DMS 273 treated with DMSO at 0.1 percent for 48 hours (cell line): Measurements from ENCODE around the gene ZNF556.
"Not testable (repeated sequence)": the region's sequence is repeated elsewhere in the genome, so short reads cannot be mapped to it uniquely, and the experiment has no call there.

Experiments used
- DNase-seq: peaks from one replicate; lab custom pipeline; 2025; lab: John Stamatoyannopoulos, UW

ZNF556 gene

DNA sequence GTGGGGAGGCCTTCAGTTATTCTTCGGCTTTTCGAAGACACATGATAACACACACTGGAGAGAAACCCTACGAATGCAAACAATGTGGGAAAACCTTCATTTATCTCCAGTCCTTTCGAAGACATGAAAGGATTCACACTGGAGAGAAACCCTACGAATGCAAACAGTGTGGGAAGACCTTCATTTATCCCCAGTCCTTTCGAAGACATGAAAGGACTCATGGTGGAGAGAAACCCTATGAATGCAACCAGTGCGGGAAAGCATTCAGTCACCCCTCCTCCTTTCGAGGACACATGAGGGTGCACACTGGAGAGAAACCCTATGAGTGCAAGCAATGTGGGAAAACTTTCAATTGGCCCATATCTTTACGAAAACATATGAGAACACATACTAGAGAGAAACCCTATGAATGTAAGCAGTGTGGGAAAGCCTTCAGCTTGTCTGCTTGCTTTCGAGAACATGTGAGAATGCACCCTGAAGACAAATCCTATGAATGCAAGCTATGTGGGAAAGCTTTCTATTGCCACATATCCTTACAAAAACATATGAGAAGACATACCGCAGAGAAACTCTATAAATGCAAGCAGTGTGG, 14.0 kb upstream of the ZNF556 start:
- DNase-seq: no peak

GRCh38 chr19:2854849-2855248, 12.3 kb upstream of the ZNF556 start:
- no peak for DNase-seq

GRCh38 chr19:2856457-2857050, 10.6 kb upstream of the ZNF556 start:
- no peak for DNase-seq

DNA sequence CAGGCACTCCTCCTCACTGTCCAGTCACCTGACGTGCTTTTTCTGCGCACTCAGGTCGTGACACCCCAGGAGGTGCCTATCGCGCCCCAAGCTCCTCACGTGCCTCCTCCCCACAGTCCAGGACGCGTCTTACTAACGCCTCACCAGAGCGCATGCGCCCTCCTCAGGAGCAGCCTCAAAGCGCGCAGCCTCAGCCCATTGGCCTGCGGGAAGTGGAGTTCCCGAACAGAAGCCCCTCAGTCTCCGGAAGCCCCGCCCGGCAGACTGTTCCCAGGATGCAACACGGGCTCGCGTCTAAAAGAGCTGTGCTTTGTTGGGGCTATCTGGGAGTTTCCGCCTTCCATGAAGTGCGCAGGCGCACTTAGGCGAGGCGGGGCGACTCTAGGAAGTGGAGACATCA, 8.3 kb upstream of the ZNF556 start:
- no peak for DNase-seq

- no peak for DNase-seq
Measured at GRCh38 chr19:2863816-2864215, 3.3 kb upstream of the ZNF556 start.

GRCh38 chr19:2865334-2866100, 1.6 kb upstream of the ZNF556 start:
- DNase-seq: no peak

- no peak for DNase-seq
Measured at GRCh38 chr19:2866495-2867024, 575 bp upstream of the ZNF556 start.

DNA sequence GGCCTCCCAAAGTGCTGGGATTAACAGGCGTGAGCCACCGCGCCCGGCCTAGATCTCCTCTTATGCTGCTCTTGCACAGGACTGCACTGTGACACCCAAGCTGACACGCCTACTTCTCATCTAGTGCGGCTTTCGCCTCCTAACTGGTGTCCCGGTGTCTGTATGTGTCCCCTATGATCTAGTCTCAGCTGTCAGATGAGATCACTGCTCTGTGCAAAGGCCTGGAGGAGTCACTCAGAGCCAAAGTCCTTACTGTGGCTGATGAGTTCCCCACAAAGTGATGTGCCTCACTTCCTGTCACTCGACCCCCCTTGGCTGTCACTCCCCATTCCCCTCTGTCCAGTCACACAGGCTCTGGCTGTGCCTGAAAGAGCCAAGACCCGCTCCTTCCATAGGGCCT, 2.5 kb downstream of the ZNF556 start:
- DNase-seq: no peak

DNA sequence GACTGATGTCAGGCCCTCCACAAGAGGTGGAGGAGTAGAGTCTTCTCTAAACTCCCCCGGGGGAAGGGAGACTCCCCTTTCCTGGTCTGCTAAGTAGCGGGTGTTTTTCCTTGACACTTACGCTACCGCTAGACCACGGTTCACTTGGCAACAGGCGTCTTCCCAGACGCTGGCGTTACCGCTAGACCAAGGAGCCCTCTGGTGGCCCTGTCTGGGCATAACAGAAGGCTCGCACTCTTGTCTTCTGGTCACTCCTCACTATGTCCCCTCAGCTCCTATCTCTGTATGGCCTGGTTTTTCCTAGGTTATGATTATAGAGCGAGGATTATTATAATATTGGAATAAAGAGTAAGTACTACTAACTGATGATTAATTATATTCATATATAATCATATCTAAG, 5.0 kb downstream of the ZNF556 start:
- not testable (repeated sequence) for DNase-seq

GRCh38 chr19:2877398-2878331, 10.5 kb downstream of the ZNF556 start:
- no peak for DNase-seq

GRCh38 chr19:2883686-2884439, 16.7 kb downstream of the ZNF556 start:
- DNase-seq: no peak

- no peak for DNase-seq
Measured at GRCh38 chr19:2885736-2886135, 18.6 kb downstream of the ZNF556 start.

DNA sequence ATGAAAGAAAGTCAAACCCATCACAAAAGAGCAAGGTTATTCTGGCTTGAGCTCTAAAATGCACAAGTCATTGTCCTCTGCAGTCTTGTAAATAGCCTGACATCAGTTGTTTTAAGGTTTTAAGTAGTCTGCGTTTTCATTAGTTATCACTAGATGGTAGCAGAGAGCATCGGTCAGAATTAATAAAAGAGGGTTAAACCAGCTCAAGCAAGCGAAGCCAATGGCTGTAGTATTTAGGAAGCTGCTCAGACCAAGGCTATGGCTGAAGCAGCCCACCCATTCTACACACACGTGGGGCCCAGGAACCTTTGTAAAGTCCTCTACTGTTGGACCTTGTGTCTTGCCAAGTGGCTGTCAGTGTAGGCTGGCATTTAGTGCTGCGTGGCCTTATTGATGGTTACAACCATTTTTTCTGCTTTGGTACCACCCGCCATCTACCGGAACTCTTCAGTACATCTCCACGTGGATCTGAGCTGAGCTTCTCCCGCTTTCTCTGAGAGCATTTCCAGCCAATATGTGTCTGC, 20.3 kb downstream of the ZNF556 start:
- DNase-seq: peak; percentile 74

GRCh38 chr19:2888731-2889224, 21.6 kb downstream of the ZNF556 start:
- DNase-seq: peak; percentile 31

DNA sequence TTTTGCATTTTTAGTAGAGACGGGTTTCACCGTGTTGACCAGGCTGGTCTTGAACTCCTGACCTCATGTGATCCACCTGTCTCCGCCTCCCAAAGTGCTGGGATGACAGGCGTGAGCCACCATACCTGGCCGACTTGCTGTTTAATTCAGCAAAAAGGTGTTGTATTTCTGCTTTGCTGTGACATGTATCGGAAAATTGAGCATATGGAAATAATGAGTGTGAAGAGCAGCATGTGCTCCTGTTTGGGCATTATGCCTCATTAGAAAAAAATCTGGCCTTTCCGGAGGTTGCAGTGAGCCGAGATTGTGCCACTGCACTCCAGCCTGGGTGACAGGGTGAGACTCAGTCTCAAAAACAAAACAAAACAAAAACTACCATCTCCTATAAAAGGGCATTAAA, 23.4 kb downstream of the ZNF556 start:
- DNase-seq: peak; percentile 28

DNA sequence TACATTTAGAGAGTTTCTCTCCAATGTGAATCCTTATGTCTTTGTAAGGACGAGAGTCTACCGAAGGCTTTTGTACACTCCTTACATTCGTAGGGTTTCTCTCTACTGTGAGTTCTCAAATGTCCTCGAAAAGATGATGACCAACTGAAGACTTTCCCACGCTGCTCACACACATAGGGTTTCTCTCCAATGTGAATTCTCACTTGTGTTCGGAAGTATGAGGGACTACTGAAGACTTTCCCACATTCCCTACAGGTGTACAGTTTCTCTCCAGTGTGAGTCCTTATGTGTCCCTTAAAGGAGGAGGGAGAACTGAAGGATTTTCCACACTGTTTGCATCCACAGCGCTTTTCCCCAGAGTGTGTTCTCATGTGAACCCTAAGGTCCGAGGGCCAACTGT, 29.6 kb downstream of the ZNF556 start:
- DNase-seq: no peak

GRCh38 chr19:2900296-2901252, 33.4 kb downstream of the ZNF556 start, which contains the start of gene ZNF57:
ZNF57 (plus strand) TSS chr19:2900928; CDS start chr19:2901046, 118 bp downstream.
- peak; percentile 96 for DNase-seq

DNA sequence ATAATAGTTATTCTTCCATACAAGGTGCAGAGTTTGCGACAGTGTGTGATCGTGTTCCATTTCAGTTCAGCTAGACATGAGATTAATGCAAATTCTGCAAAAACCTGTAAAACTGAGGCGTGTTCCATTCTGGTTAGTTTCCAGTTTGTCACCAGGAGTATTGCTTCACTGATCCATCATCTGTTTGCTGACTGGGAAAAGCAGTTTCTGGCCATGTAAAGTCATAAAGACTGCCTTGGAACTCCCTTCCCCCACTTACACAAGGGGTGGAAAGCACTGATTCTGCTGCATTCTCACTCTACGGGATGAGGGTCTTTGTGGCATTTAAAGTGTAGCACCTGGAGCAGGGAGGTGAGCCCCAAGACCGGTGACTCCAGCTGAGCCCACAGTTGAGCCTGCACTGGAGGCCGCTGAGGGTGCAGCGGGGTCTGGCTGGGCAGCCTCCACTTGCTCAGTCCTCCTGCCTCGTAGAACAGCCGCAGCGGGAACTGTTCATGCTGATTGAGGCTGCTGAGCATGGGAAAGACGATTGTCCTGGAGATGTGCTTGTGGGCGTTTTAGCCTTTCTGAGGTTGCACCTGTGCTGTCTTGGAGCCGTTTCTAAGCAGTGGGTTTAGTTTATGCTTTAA, 35.6 kb downstream of the ZNF556 start:
- no peak for DNase-seq

DNA sequence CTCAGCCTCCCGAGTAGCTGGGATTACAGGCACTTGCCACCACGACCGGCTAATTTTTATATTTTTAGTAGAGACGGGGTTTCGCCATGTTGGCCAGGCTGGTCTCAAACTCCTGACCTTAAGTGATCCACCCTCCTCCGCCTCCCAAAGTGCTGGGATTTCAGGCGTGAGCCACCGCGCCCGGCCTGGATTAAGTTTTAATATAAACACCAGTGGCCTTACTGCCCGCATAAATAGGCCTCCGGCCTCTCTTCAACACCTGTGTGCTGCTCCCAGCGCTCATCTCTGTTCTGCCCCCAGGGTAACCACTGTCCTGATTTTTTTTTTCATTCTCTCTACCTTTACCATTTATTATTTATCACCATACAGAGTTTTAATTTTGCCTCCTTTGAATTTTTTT, 36.2 kb downstream of the ZNF556 start:
- not testable (repeated sequence) for DNase-seq
